K562 (cell line): ENCODE measurements around the gene RAD23B. TPM values are rescaled to one million over a fixed set of nuclear protein-coding genes. Genes with fewer than 3 reads are reported as not detected.
A peak's percentile ranks its signal among the peaks of the same experiment; 100 is the strongest.

Source experiments
- ARNT ChIP-seq, 2 experiments: fragments of 450-650 bp; IDR thresholded peaks; 2 replicates each; pipeline ENCODE4 v1.6.1; 2016; ENCODE audit warnings: mild to moderate bottlenecking in 1 of 2
- CAMTA2 ChIP-seq: fragments of 250-450 bp; sonication (Bioruptor Pico); conservative IDR thresholded peaks from 2 replicates; pipeline ENCODE4 v1.5.1; 2022
- CREB5 ChIP-seq: fragments of 250-450 bp; sonication (Bioruptor Pico); IDR thresholded peaks from 2 replicates; pipeline ENCODE4 v1.5.0; 2020; ENCODE audit warnings: mild to moderate bottlenecking
- E2F1 ChIP-seq: sonication (generic); formaldehyde crosslinking; IDR thresholded peaks from 2 replicates; pipeline ENCODE4 v1.8.1; 2023; ENCODE audit warnings: mild to moderate bottlenecking, missing genetic modification reagents, moderate library complexity
- E2F8 ChIP-seq: fragments of 450-650 bp; IDR thresholded peaks from 2 replicates; pipeline ENCODE4 v1.7.1; 2018; ENCODE audit warnings: mild to moderate bottlenecking, low read depth; ENCODE audit not compliant: partially characterized antibody
- EGR1 ChIP-seq: fragments of 450-650 bp; conservative IDR thresholded peaks from 2 replicates; pipeline ENCODE4 v1.6.1; 2017; ENCODE audit warnings: mild to moderate bottlenecking
- ELF4 ChIP-seq: fragments of 450-650 bp; formaldehyde crosslinking; IDR thresholded peaks from 2 replicates; pipeline ENCODE4 v1.4.0; 2022; ENCODE audit warnings: missing genetic modification characterization
- ESRRA ChIP-seq: fragments of 450-650 bp; IDR thresholded peaks from 2 replicates; pipeline ENCODE4 v1.6.1; 2014; ENCODE audit warnings: low read depth, mild to moderate bottlenecking, moderate library complexity, borderline replicate concordance
- ETV5 ChIP-seq: sonication (generic); formaldehyde crosslinking; IDR thresholded peaks from 2 replicates; pipeline ENCODE4 v1.4.0; 2020; ENCODE audit warnings: low read depth, mild to moderate bottlenecking, missing genetic modification reagents
- HMGXB4 ChIP-seq: sonication (generic); formaldehyde crosslinking; IDR thresholded peaks from 2 replicates; pipeline ENCODE4 v1.8.1; 2023; ENCODE audit warnings: mild to moderate bottlenecking, missing genetic modification reagents
- MAFF ChIP-seq: IDR thresholded peaks from 2 replicates; pipeline ENCODE4 v1.6.1; 2012; ENCODE audit warnings: low read length, improper control_type of control experiment
- MEF2D ChIP-seq: conservative IDR thresholded peaks from 2 replicates; pipeline ENCODE4 v1.6.1; 2016; ENCODE audit warnings: low read depth, missing genetic modification characterization, missing compliant biosample characterization
- NR1H2 ChIP-seq: sonication (generic); formaldehyde crosslinking; IDR thresholded peaks from 2 replicates; pipeline ENCODE4 v1.4.0; 2020; ENCODE audit warnings: mild to moderate bottlenecking, missing genetic modification reagents
- POLR2A ChIP-seq: fragments of 450-650 bp; conservative IDR thresholded peaks from 2 replicates; pipeline ENCODE4 v1.6.1; 2016
- RBBP5 ChIP-seq: fragments of 200-600 bp; sonication (generic); IDR thresholded peaks from 2 replicates; pipeline ENCODE4 v1.6.1; 2012; ENCODE audit warnings: borderline replicate concordance, mild to moderate bottlenecking, low read length, control low read depth, inconsistent platforms; ENCODE audit not compliant: insufficient read depth, poor library complexity, severe bottlenecking
- SMAD2 ChIP-seq: fragments of 150-350 bp; IDR thresholded peaks from 2 replicates; pipeline ENCODE4 v1.6.1; 2014; ENCODE audit warnings: low read depth, mild to moderate bottlenecking, low read length
- SMARCB1 ChIP-seq: IDR thresholded peaks from 2 replicates; pipeline ENCODE4 v1.6.1; 2011; ENCODE audit warnings: improper control_type of control experiment, low read depth; ENCODE audit not compliant: insufficient read length
- YBX1 ChIP-seq: fragments of 450-650 bp; IDR thresholded peaks from 2 replicates; pipeline ENCODE4 v1.7.1; 2016; ENCODE audit warnings: mild to moderate bottlenecking
- ZBTB26 ChIP-seq: fragments of 450-650 bp; formaldehyde crosslinking; IDR thresholded peaks from 2 replicates; pipeline ENCODE4 v1.4.0; 2022; ENCODE audit warnings: missing genetic modification characterization
- ZC3H8 ChIP-seq: fragments of 450-650 bp; IDR thresholded peaks from 2 replicates; pipeline ENCODE4 v1.6.1; 2017
- ZNF561 ChIP-seq: fragments of 450-650 bp; formaldehyde crosslinking; conservative IDR thresholded peaks from 2 replicates; pipeline ENCODE4 v1.4.0; 2020; ENCODE audit warnings: mild to moderate bottlenecking, moderate library complexity
- polyA plus RNA-seq, 8 experiments: library from polyadenylated mRNA; depleted of rRNA in 4 of 8; stranded (reverse) in 5 of 8; unstranded in 3 of 8; fragments of >200 nt; fragmentation: Nextera tagmentation in 2 of 8; fragmentation: Illumina TruSeq in 1 of 8; extraction: Ambion mirVana in 2 of 8; extraction: Trizol in 1 of 8; gene quantifications; 2 replicates each; pipeline versions ENCODE4 v1.2.1 to v1.2.3, GENCODE V29; 2011 to 2014; ENCODE audit warnings: inconsistent platforms in 1 of 8, missing spikeins in 1 of 8
- total RNA-seq, 7 experiments: library from RNA; depleted of rRNA in 6 of 7; stranded (reverse); fragments of >200 nt in 6 of 7; fragmentation: Illumina TruSeq in 2 of 7; extraction: Trizol in 2 of 7; gene quantifications; 2 replicates each; pipeline versions ENCODE4 v1.2.1 to v1.2.3, GENCODE V29; 2011 to 2021; ENCODE audit warnings: low replicate concordance in 1 of 7

The RAD23B gene
- total and polyA plus RNA-seq, 9 of the 15 experiments (the other 6 are each of a cell fraction or from before 2014, with no cell fraction given) = 14.5 to 184 (median 114) TPM

GRCh38 chr9:107282759-107283622 is at the start of gene RAD23B (continued):
- no peak; the same call in 1 of the 2 replicates for TF ChIP-seq ESRRA
- TF ChIP-seq CREB5 (CRISPR knock-in tag) = no peak
- peak; percentile 96 for TF ChIP-seq EGR1
- no peak for TF ChIP-seq ZBTB26 (CRISPR knock-in tag)
- TF ChIP-seq POLR2A = peak; percentile 94
- TF ChIP-seq ARNT (IDR thresholded peaks at IDR 0.05) = no peak
- TF ChIP-seq RBBP5 = peak; percentile 23
- peak; percentile 58 for TF ChIP-seq E2F1 (CRISPR knock-in tag)
- TF ChIP-seq ELF4 (CRISPR knock-in tag) = no peak
- TF ChIP-seq MAFF = no peak
- TF ChIP-seq SMARCB1 = no peak
- TF ChIP-seq ETV5 (CRISPR knock-in tag) = no peak
- no peak for TF ChIP-seq E2F8
- TF ChIP-seq CAMTA2 (CRISPR knock-in tag) = no peak
- no peak for TF ChIP-seq SMAD2
- TF ChIP-seq HMGXB4 (CRISPR knock-in tag) = peak; percentile 14; the same call in 1 of the 2 replicates
- TF ChIP-seq NR1H2 (CRISPR knock-in tag) = no peak
- no peak for TF ChIP-seq ZNF561 (CRISPR knock-in tag)
- no peak for TF ChIP-seq ZC3H8
- no peak for TF ChIP-seq YBX1
- no peak for TF ChIP-seq MEF2D (tag)
